Dedifferentiated amniotic fluid mesenchymal stem cell (primary cell): ENCODE measurements around the gene SLC44A1.

ENCODE experiments used
- DNase-seq: peaks from one replicate; pipeline ENCODE4 v3.0.0-alpha.2; 2016; ENCODE audit errors: extremely low spot score

The SLC44A1 gene

GRCh38 chr9:105244003-105244733, at the start of gene SLC44A1:
Gene SLC44A1, plus strand, starts transcription at chr9:105244651. Its CDS starts 218 bp downstream, at chr9:105244869.
- DNase-seq = peak; percentile 91

GRCh38 chr9:105195259-105195658, 49.2 kb upstream of the SLC44A1 start:
- DNase-seq = no peak

GRCh38 chr9:105198023-105198422, 46.4 kb upstream of the SLC44A1 start:
- no peak for DNase-seq

GRCh38 chr9:105198865-105199264, 45.6 kb upstream of the SLC44A1 start:
- no peak for DNase-seq

- no peak for DNase-seq
Measured at GRCh38 chr9:105204416-105204815, 40.0 kb upstream of the SLC44A1 start.

GRCh38 chr9:105205787-105206495, 38.5 kb upstream of the SLC44A1 start:
- DNase-seq = peak; percentile 84

GRCh38 chr9:105206496-105206820, 38.0 kb upstream of the SLC44A1 start:
- DNase-seq = no peak

GRCh38 chr9:105206821-105207699, 37.4 kb upstream of the SLC44A1 start:
- DNase-seq = no peak

GRCh38 chr9:105216440-105217178, 27.8 kb upstream of the SLC44A1 start:
- DNase-seq = no peak

- no peak for DNase-seq
Measured at GRCh38 chr9:105218673-105219072, 25.8 kb upstream of the SLC44A1 start.

- DNase-seq = no peak
Measured at GRCh38 chr9:105219291-105219805, 25.1 kb upstream of the SLC44A1 start.

- no peak for DNase-seq
Measured at GRCh38 chr9:105220451-105220850, 24.0 kb upstream of the SLC44A1 start.

- no peak for DNase-seq
Measured at GRCh38 chr9:105223544-105224140, 20.8 kb upstream of the SLC44A1 start.

GRCh38 chr9:105226055-105226454, 18.4 kb upstream of the SLC44A1 start:
- no peak for DNase-seq

- DNase-seq = no peak
Measured at GRCh38 chr9:105232207-105232606, 12.2 kb upstream of the SLC44A1 start.

- DNase-seq = no peak
Measured at GRCh38 chr9:105233873-105234272, 10.6 kb upstream of the SLC44A1 start.

GRCh38 chr9:105236261-105236660, 8.2 kb upstream of the SLC44A1 start:
- DNase-seq = no peak

GRCh38 chr9:105237246-105237645, 7.2 kb upstream of the SLC44A1 start:
- no peak for DNase-seq

GRCh38 chr9:105238302-105238701, 6.1 kb upstream of the SLC44A1 start:
- no peak for DNase-seq

GRCh38 chr9:105241356-105242043, 3.0 kb upstream of the SLC44A1 start:
- DNase-seq = no peak
